Esophagus squamous epithelium (tissue), 4 donors: ENCODE data around the gene GIMAP6.
"Not testable (repeated sequence)": the region's sequence is repeated elsewhere in the genome, so short reads cannot be mapped to it uniquely, and the experiment has no call there.

Source experiments
- CTCF ChIP-seq, 6 experiments: fragments of 450-650 bp in 4 of 6; fragments of 200-600 bp in 2 of 6; sonication (generic) in 2 of 6; IDR thresholded peaks; one replicate each; pipeline ENCODE4 v1.5.1; 2016 to 2019; ENCODE audit warnings: antibody characterized with exemption in 6 of 6, mild to moderate bottlenecking in 4 of 6, moderate library complexity in 4 of 6
- POLR2A ChIP-seq, 4 donors: fragments of 450-650 bp; IDR thresholded peaks; one replicate each; pipeline ENCODE4 v1.6.1; 2017; ENCODE audit warnings: antibody characterized with exemption in 4 of 4, mild to moderate bottlenecking in 4 of 4, moderate library complexity in 3 of 4

GRCh38 chr7:150680364-150680763 is 48.2 kb upstream of the GIMAP6 start:
- not testable (repeated sequence) for TF ChIP-seq CTCF, POLR2A (IDR thresholded peaks at IDR 0.05)
